ENCODE measurements around the gene SLC66A1.

Gene SLC66A1

DNA sequence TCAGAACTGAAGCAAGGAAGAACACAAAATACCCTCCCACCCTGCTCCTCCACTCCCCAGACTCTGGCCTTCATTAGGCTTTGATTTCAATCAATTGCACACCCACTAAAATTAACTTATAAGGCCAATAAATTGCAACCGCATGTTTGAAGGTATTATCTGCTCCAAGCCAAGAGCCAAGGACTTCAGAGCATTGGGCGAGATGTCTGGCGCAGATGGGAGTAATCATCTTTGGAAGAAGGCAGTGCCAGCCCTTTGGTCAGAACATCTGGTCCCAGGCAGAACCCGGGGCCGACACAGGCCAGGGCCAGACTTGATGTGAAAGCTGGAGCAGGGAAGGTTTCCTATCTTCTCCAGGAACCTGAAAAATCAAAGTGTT is 60.0 kb downstream of the SLC66A1 start:
- no peak overlapping the region for H3K4me2 ChIP-seq (ENCODE audit: low read depth, low read length)
- DNase-seq, result no peak
- no peaks in the 10 kb centered on the region for H3K36me3 ChIP-seq (replicated peaks; ENCODE audit: insufficient read depth, low read length)
- TF ChIP-seq CTCF (IDR thresholded peaks at IDR 0.05; ENCODE audit: low read length) (no peak), EZH2 (optimal IDR thresholded peaks at IDR 0.05; ENCODE audit: low read depth, low read length) (no peak), EZH2phosphoT487 (IDR thresholded peaks at IDR 0.05; ENCODE audit: low read length) (no peak)
- no peaks in the 10 kb centered on the region for H3K9me3 ChIP-seq (replicated peaks; ENCODE audit: insufficient read depth, low read length)
- H3K4me3 ChIP-seq (ENCODE audit: low read length), result no peak overlapping the region
- no peaks in the 10 kb centered on the region for H3K9me2 ChIP-seq (replicated peaks; ENCODE audit: insufficient read depth, low read length)
- no peaks in the 10 kb centered on the region for H3K4me1 ChIP-seq (ENCODE audit: low read length)
- H4K20me1 ChIP-seq (ENCODE audit: insufficient read depth, low read length), result 0 out of 2 replicates have a peak, but pooled peaks cover 2% of the 10 kb centered on the region
- H3K27ac ChIP-seq (ENCODE audit: low read length), result no peak overlapping the region
- no peak overlapping the region for H2AFZ ChIP-seq (ENCODE audit: low read length)
- no peaks in the 10 kb centered on the region for H3K27me3 ChIP-seq (replicated peaks; ENCODE audit: insufficient read depth, low read length)
- no peak overlapping the region for H3K9ac ChIP-seq (ENCODE audit: low read length)
- peaks cover 9% of the 10 kb centered on the region; the same call in 1 of the 2 replicates for H3K79me2 ChIP-seq (ENCODE audit: low read length)
- no peaks in the 10 kb centered on the region for H3F3A ChIP-seq (ENCODE audit: insufficient read depth, low read length)

GRCh38 chr1:19372602-19373001 is 60.5 kb downstream of the SLC66A1 start:
- 0 out of 2 replicates have a peak, but pooled peaks cover 2% of the 10 kb centered on the region for H4K20me1 ChIP-seq (ENCODE audit: insufficient read depth, low read length)
- H3K4me1 ChIP-seq (ENCODE audit: low read length), result no peaks in the 10 kb centered on the region
- H3K9ac ChIP-seq (ENCODE audit: low read length), result no peak overlapping the region
- H3K27ac ChIP-seq (ENCODE audit: low read length), result no peak overlapping the region
- DNase-seq, result no peak
- H3K4me2 ChIP-seq (ENCODE audit: low read depth, low read length), result no peak overlapping the region
- peaks cover 9% of the 10 kb centered on the region; the same call in 1 of the 2 replicates for H3K79me2 ChIP-seq (ENCODE audit: low read length)
- H3K9me2 ChIP-seq (replicated peaks; ENCODE audit: insufficient read depth, low read length), result no peaks in the 10 kb centered on the region
- no peaks in the 10 kb centered on the region for H3K9me3 ChIP-seq (replicated peaks; ENCODE audit: insufficient read depth, low read length)
- no peaks in the 10 kb centered on the region for H3K27me3 ChIP-seq (replicated peaks; ENCODE audit: insufficient read depth, low read length)
- H3K4me3 ChIP-seq (ENCODE audit: low read length), result no peak overlapping the region
- no peak overlapping the region for H2AFZ ChIP-seq (ENCODE audit: low read length)
- no peak for TF ChIP-seq EZH2phosphoT487 (IDR thresholded peaks at IDR 0.05; ENCODE audit: low read length)
- no peak for TF ChIP-seq CTCF (IDR thresholded peaks at IDR 0.05; ENCODE audit: low read length)
- TF ChIP-seq EZH2 (optimal IDR thresholded peaks at IDR 0.05; ENCODE audit: low read depth, low read length), result no peak
- 0 out of 2 replicates have a peak, but pooled peaks cover 2% of the 10 kb centered on the region for H3K36me3 ChIP-seq (replicated peaks; ENCODE audit: insufficient read depth, low read length)
- H3F3A ChIP-seq (ENCODE audit: insufficient read depth, low read length), result no peaks in the 10 kb centered on the region

GRCh38 chr1:19373211-19374082 is 61.3 kb downstream of the SLC66A1 start:
- TF ChIP-seq EZH2phosphoT487 (IDR thresholded peaks at IDR 0.05; ENCODE audit: low read length) (no peak), CTCF (IDR thresholded peaks at IDR 0.05; ENCODE audit: low read length) (no peak), EZH2 (optimal IDR thresholded peaks at IDR 0.05; ENCODE audit: low read depth, low read length) (no peak)
- Histone ChIP-seq H3K9ac (ENCODE audit: low read length) (no peak overlapping the region), H3F3A (ENCODE audit: insufficient read depth, low read length) (no peaks in the 10 kb centered on the region), H2AFZ (ENCODE audit: low read length) (no peak overlapping the region), H3K27ac (ENCODE audit: low read length) (no peak overlapping the region), H4K20me1 (ENCODE audit: insufficient read depth, low read length) (no peaks in the 10 kb centered on the region), H3K79me2 (ENCODE audit: low read length) (peaks cover 9% of the 10 kb centered on the region; the same call in 1 of the 2 replicates), H3K4me2 (ENCODE audit: low read depth, low read length) (no peak overlapping the region), H3K4me1 (ENCODE audit: low read length) (no peaks in the 10 kb centered on the region), H3K9me2 (replicated peaks; ENCODE audit: insufficient read depth, low read length) (no peaks in the 10 kb centered on the region), H3K27me3 (replicated peaks; ENCODE audit: insufficient read depth, low read length) (no peaks in the 10 kb centered on the region), H3K4me3 (ENCODE audit: low read length) (no peak overlapping the region), H3K9me3 (replicated peaks; ENCODE audit: insufficient read depth, low read length) (no peaks in the 10 kb centered on the region), H3K36me3 (replicated peaks; ENCODE audit: insufficient read depth, low read length) (peaks cover 3% of the 10 kb centered on the region; the same call in 1 of the 2 replicates)
- DNase-seq, result no peak

All from MM.1S (cell line).